Measurements from ENCODE around the gene SLCO4A1. TPM values are rescaled to one million over a fixed set of nuclear protein-coding genes. Genes with fewer than 3 reads are reported as not detected.

The SLCO4A1 gene
- total and polyA plus RNA-seq, 5 donors from 2014 or later, result 1.8 to 7.4 (median 2.8) TPM

- H3K36me3 ChIP-seq (ENCODE audit: control insufficient read depth, insufficient read depth, low read length), result no peaks in the 10 kb centered on the region
- H3K27ac Mint-ChIP-seq, result no peak overlapping the region
- H3K4me3 ChIP-seq (ENCODE audit: low read depth, low read length), result no peak overlapping the region
- peaks cover 0 to 15% (median 3%) of the 10 kb centered on the region in 4 donors for H3K4me1 Mint-ChIP-seq
- no peaks in the 10 kb centered on the region for H3K27me3 ChIP-seq (ENCODE audit: control insufficient read depth, insufficient read depth, low read length)
- DNase-seq (no peak), ATAC-seq (ENCODE audit: low read depth in 2 of 2) (no peak)
- peaks cover 30% of the 10 kb centered on the region for H3K27me3 Mint-ChIP-seq
- H3K4me1 ChIP-seq (ENCODE audit: control insufficient read depth, insufficient read depth, low read length, poor library complexity, severe bottlenecking), result peaks cover 33% of the 10 kb centered on the region
- H3K9me3 Mint-ChIP-seq, result no peaks in the 10 kb centered on the region
- no peaks in the 10 kb centered on the region for H3K36me3 Mint-ChIP-seq
- peak overlapping the region in 2 of 4 donors; percentile 38 to 61 for H3K4me3 Mint-ChIP-seq
- no peaks in the 10 kb centered on the region for H3K9me3 ChIP-seq (ENCODE audit: control insufficient read depth in 2 of 2, low read length in 2 of 2)
- H3K27ac ChIP-seq (ENCODE audit: insufficient read depth, low read length, poor library complexity, severe bottlenecking), result no peak overlapping the region
Measured at GRCh38 chr20:62638679-62639406, 3.5 kb upstream of the SLCO4A1 start.

GRCh38 chr20:62639765-62640164, 2.5 kb upstream of the SLCO4A1 start:
- no peak overlapping the region for H3K27ac ChIP-seq (ENCODE audit: insufficient read depth, low read length, poor library complexity, severe bottlenecking)
- Mint-ChIP-seq H3K36me3 (no peaks in the 10 kb centered on the region), H3K9me3 (no peaks in the 10 kb centered on the region), H3K27me3 (peaks cover 30% of the 10 kb centered on the region), H3K27ac (no peak overlapping the region), H3K4me3 (peak overlapping the region in 1 of 4 donors; percentile 38), H3K4me1 (peaks cover 0 to 23% (median 5%) of the 10 kb centered on the region in 4 donors)
- H3K9me3 ChIP-seq (ENCODE audit: control insufficient read depth in 2 of 2, low read length in 2 of 2), result no peaks in the 10 kb centered on the region
- no peaks in the 10 kb centered on the region for H3K36me3 ChIP-seq (ENCODE audit: control insufficient read depth, insufficient read depth, low read length)
- H3K4me3 ChIP-seq (ENCODE audit: low read depth, low read length), result no peak overlapping the region
- no peaks in the 10 kb centered on the region for H3K27me3 ChIP-seq (ENCODE audit: control insufficient read depth, insufficient read depth, low read length)
- H3K4me1 ChIP-seq (ENCODE audit: control insufficient read depth, insufficient read depth, low read length, poor library complexity, severe bottlenecking), result peaks cover 42% of the 10 kb centered on the region
- DNase-seq (no peak), ATAC-seq (ENCODE audit: low read depth in 2 of 2) (no peak)

GRCh38 chr20:62640870-62641269, 1.4 kb upstream of the SLCO4A1 start:
- Histone ChIP-seq H3K27me3 (ENCODE audit: control insufficient read depth, insufficient read depth, low read length) (no peaks in the 10 kb centered on the region), H3K4me1 (ENCODE audit: control insufficient read depth, insufficient read depth, low read length, poor library complexity, severe bottlenecking) (peaks cover 52% of the 10 kb centered on the region), H3K9me3 (ENCODE audit: control insufficient read depth in 2 of 2, low read length in 2 of 2) (no peaks in the 10 kb centered on the region), H3K27ac (ENCODE audit: insufficient read depth, low read length, poor library complexity, severe bottlenecking) (no peak overlapping the region), H3K36me3 (ENCODE audit: control insufficient read depth, insufficient read depth, low read length) (no peaks in the 10 kb centered on the region), H3K4me3 (ENCODE audit: low read depth, low read length) (no peak overlapping the region)
- Mint-ChIP-seq H3K36me3 (no peaks in the 10 kb centered on the region), H3K4me1 (peaks cover 0 to 26% (median 2%) of the 10 kb centered on the region in 4 donors), H3K9me3 (no peaks in the 10 kb centered on the region), H3K4me3 (peak overlapping the region in 2 of 4 donors; percentile 28 to 87), H3K27ac (no peak overlapping the region), H3K27me3 (peaks cover 22% of the 10 kb centered on the region)
- DNase-seq (no peak), ATAC-seq (ENCODE audit: low read depth in 2 of 2) (no peak)

- Mint-ChIP-seq H3K4me1 (peaks cover 0 to 24% (median 3%) of the 10 kb centered on the region in 4 donors), H3K36me3 (no peaks in the 10 kb centered on the region), H3K27ac (peak overlapping the region in 2 of 3 donors; percentile 48 to 68), H3K4me3 (peak overlapping the region; percentile 78 to 89 (median 83)), H3K9me3 (no peaks in the 10 kb centered on the region), H3K27me3 (peaks cover 17% of the 10 kb centered on the region)
- Histone ChIP-seq H3K36me3 (ENCODE audit: control insufficient read depth, insufficient read depth, low read length) (no peaks in the 10 kb centered on the region), H3K4me3 (ENCODE audit: low read depth, low read length) (peak overlapping the region; percentile 41), H3K27ac (ENCODE audit: insufficient read depth, low read length, poor library complexity, severe bottlenecking) (no peak overlapping the region), H3K4me1 (ENCODE audit: control insufficient read depth, insufficient read depth, low read length, poor library complexity, severe bottlenecking) (peaks cover 48% of the 10 kb centered on the region), H3K9me3 (ENCODE audit: control insufficient read depth in 2 of 2, low read length in 2 of 2) (no peaks in the 10 kb centered on the region), H3K27me3 (ENCODE audit: control insufficient read depth, insufficient read depth, low read length) (no peaks in the 10 kb centered on the region)
- ATAC-seq (ENCODE audit: low read depth in 2 of 2) (no peak), DNase-seq (no peak)
Measured at GRCh38 chr20:62641321-62642050, 817 bp upstream of the SLCO4A1 start.

GRCh38 chr20:62642666-62643520, 590 bp downstream of the SLCO4A1 start:
- Mint-ChIP-seq H3K9me3 (no peaks in the 10 kb centered on the region), H3K4me1 (peaks cover 0 to 30% (median 6%) of the 10 kb centered on the region in 4 donors), H3K27ac (no peak overlapping the region), H3K4me3 (peak overlapping the region; percentile 63 to 84 (median 70)), H3K27me3 (peaks cover 14% of the 10 kb centered on the region), H3K36me3 (no peaks in the 10 kb centered on the region)
- H3K36me3 ChIP-seq (ENCODE audit: control insufficient read depth, insufficient read depth, low read length), result no peaks in the 10 kb centered on the region
- H3K9me3 ChIP-seq (ENCODE audit: control insufficient read depth in 2 of 2, low read length in 2 of 2), result no peaks in the 10 kb centered on the region
- DNase-seq (peak; percentile 37 to 75 (median 56)), ATAC-seq (ENCODE audit: low read depth in 2 of 2) (peak; percentile 32 to 55)
- peak overlapping the region; percentile 23 for H3K27ac ChIP-seq (ENCODE audit: insufficient read depth, low read length, poor library complexity, severe bottlenecking)
- H3K4me1 ChIP-seq (ENCODE audit: control insufficient read depth, insufficient read depth, low read length, poor library complexity, severe bottlenecking), result peaks cover 47% of the 10 kb centered on the region
- no peaks in the 10 kb centered on the region for H3K27me3 ChIP-seq (ENCODE audit: control insufficient read depth, insufficient read depth, low read length)
- peak overlapping the region; percentile 15 for H3K4me3 ChIP-seq (ENCODE audit: low read depth, low read length)

- no peak overlapping the region for H3K27ac Mint-ChIP-seq
- ATAC-seq (ENCODE audit: low read depth in 2 of 2), result no peak
- H3K4me1 Mint-ChIP-seq, result peaks cover 0 to 30% (median 6%) of the 10 kb centered on the region in 4 donors
- no peak overlapping the region for H3K27ac ChIP-seq (ENCODE audit: insufficient read depth, low read length, poor library complexity, severe bottlenecking)
- peaks cover 52% of the 10 kb centered on the region for H3K4me1 ChIP-seq (ENCODE audit: control insufficient read depth, insufficient read depth, low read length, poor library complexity, severe bottlenecking)
- H3K9me3 Mint-ChIP-seq, result no peaks in the 10 kb centered on the region
- no peaks in the 10 kb centered on the region for H3K27me3 ChIP-seq (ENCODE audit: control insufficient read depth, insufficient read depth, low read length)
- peaks cover 7% of the 10 kb centered on the region for H3K27me3 Mint-ChIP-seq
- no peaks in the 10 kb centered on the region for H3K36me3 ChIP-seq (ENCODE audit: control insufficient read depth, insufficient read depth, low read length)
- H3K36me3 Mint-ChIP-seq, result no peaks in the 10 kb centered on the region
- no peaks in the 10 kb centered on the region for H3K9me3 ChIP-seq (ENCODE audit: control insufficient read depth in 2 of 2, low read length in 2 of 2)
- H3K4me3 Mint-ChIP-seq, result peak overlapping the region; percentile 67 to 81 (median 73)
- H3K4me3 ChIP-seq (ENCODE audit: low read depth, low read length), result peak overlapping the region; percentile 15
- no peak for DNase-seq
Measured at GRCh38 chr20:62643521-62644043, 1.3 kb downstream of the SLCO4A1 start.

Data from CD4-positive, CD25-positive, alpha-beta regulatory T cell (primary cell).